ENCODE data around the gene UMOD. TPM values are rescaled to one million over a fixed set of nuclear protein-coding genes. Genes with fewer than 3 reads are reported as not detected.

Gene UMOD
- total and polyA plus RNA-seq, 4 donors: not detected

DNA sequence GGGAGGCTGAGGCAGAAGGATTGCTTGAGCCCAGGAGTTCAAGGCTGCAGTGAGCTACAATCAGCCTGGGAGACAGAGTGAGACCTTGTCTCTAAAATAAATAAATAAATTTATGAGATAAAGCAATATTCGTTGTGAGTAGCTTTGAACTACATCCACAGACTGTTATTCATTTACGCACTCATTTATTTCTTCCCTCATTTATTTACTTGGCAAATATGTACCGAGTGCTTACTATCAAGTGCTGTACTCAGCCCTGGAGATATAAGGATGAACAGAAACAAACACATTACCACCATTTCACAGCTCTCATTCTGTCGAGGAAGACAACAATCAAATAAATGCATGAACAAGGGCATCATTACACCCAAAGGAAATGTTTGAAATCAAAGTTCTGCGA is 24.7 kb upstream of the UMOD start:
- Histone ChIP-seq H3K4me1 (ENCODE audit: control insufficient read depth in 5 of 5, insufficient read depth in 5 of 5, low read length in 5 of 5) (no peaks in the 10 kb centered on the region), H3K36me3 (ENCODE audit: control insufficient read depth in 4 of 4, insufficient read depth in 4 of 4, low read length in 4 of 4) (no peaks in the 10 kb centered on the region), H3K27me3 (ENCODE audit: control insufficient read depth in 3 of 3, insufficient read depth in 3 of 3, low read length in 2 of 3) (peaks cover 0 to 3% (median 2%) of the 10 kb centered on the region in 3 donors), H3K4me3 (no peak overlapping the region), H3K9me3 (ENCODE audit: control insufficient read depth in 4 of 4, insufficient read depth in 3 of 4, low read length in 3 of 4) (no peaks in the 10 kb centered on the region), H3K9ac (ENCODE audit: insufficient read depth in 1 of 2, low read length in 2 of 2) (no peak overlapping the region), H3K27ac (ENCODE audit: low read depth in 1 of 2, low read length in 1 of 2) (no peak overlapping the region)
- 66 to 81% methylated on average over 5 of the region's 5 CpGs for WGBS, 2 donors
- DNase-seq (no peak), ATAC-seq (ENCODE audit: insufficient read depth, low FRiP score) (no peak)
- TF ChIP-seq, protein P1, sequence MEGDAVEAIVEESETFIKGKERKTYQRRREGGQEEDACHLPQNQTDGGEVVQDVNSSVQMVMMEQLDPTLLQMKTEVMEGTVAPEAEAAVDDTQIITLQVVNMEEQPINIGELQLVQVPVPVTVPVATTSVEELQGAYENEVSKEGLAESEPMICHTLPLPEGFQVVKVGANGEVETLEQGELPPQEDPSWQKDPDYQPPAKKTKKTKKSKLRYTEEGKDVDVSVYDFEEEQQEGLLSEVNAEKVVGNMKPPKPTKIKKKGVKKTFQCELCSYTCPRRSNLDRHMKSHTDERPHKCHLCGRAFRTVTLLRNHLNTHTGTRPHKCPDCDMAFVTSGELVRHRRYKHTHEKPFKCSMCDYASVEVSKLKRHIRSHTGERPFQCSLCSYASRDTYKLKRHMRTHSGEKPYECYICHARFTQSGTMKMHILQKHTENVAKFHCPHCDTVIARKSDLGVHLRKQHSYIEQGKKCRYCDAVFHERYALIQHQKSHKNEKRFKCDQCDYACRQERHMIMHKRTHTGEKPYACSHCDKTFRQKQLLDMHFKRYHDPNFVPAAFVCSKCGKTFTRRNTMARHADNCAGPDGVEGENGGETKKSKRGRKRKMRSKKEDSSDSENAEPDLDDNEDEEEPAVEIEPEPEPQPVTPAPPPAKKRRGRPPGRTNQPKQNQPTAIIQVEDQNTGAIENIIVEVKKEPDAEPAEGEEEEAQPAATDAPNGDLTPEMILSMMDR (IDR thresholded peaks at IDR 0.05; ENCODE audit: control extremely low read depth, extremely low read depth): no peak

DNA sequence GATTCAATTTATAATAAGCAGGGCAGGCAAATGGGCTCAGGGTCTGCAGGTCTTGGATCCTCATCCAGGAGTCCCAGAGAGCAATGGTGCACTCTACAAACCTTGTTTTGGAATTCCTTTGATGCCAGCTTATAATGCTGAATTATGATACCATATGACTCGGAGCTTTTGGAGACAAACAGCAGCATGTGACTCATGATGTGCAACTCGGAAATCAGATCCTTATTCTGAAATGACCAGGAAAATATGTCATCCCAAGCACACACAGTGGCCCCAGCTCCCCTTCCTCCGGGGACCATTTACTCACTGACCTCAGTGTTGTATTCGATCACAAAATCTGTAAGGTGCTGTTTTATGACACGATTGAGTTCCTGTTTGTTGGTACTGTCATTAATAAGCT is 20.2 kb upstream of the UMOD start:
- no peak for DNase-seq
- H3K27me3 ChIP-seq (ENCODE audit: control insufficient read depth in 3 of 3, insufficient read depth in 3 of 3, low read length in 2 of 3): peaks cover 0 to 4% (median 0%) of the 10 kb centered on the region in 3 donors
- H3K4me3 ChIP-seq: no peak overlapping the region
- TF ChIP-seq, protein P1 (IDR thresholded peaks at IDR 0.05; ENCODE audit: control extremely low read depth, extremely low read depth): no peak
- no peak overlapping the region for H3K9ac ChIP-seq (ENCODE audit: insufficient read depth in 1 of 2, low read length in 2 of 2)
- no peak overlapping the region for H3K27ac ChIP-seq (ENCODE audit: low read depth in 1 of 2, low read length in 1 of 2)
- no peaks in the 10 kb centered on the region for H3K9me3 ChIP-seq (ENCODE audit: control insufficient read depth in 4 of 4, insufficient read depth in 3 of 4, low read length in 3 of 4)
- H3K4me1 ChIP-seq (ENCODE audit: control insufficient read depth in 5 of 5, insufficient read depth in 5 of 5, low read length in 5 of 5): no peaks in the 10 kb centered on the region
- WGBS, 2 donors: 84 to 91% methylated on average over 5 of the region's 5 CpGs
- no peak for ATAC-seq (ENCODE audit: insufficient read depth, low FRiP score)
- no peaks in the 10 kb centered on the region for H3K36me3 ChIP-seq (ENCODE audit: control insufficient read depth in 4 of 4, insufficient read depth in 4 of 4, low read length in 4 of 4)

DNA sequence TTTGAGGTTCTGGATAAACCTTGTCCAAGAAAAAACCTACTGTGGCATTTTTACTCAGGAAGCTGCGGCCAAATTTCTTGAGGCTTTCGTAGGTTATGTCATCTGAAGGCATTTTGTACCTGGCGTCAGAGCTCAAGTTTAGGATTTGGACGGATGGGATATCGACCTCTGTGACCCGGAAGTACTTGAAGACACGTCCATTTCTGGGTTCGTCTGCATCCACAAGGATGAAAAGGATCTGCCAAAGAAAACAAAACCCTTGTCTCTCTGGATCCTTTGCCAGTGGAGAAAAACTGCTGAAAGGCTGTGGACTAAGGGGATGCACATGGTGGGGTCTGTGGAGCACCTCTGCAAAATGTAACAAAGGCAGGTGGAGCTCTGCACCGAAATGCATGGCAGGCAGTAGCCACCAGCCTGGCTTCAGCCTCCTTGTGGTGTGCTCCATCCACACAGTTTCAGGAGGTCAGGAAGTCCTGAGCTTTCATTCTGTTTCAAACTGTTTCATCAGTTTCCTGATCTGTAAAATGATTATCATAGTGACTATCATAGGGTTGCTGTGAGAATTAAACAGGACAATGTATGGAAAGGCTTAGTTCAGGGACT is 17.0 kb upstream of the UMOD start:
- no peak overlapping the region for H3K4me3 ChIP-seq
- H3K36me3 ChIP-seq (ENCODE audit: control insufficient read depth in 4 of 4, insufficient read depth in 4 of 4, low read length in 4 of 4): no peaks in the 10 kb centered on the region
- H3K9ac ChIP-seq (ENCODE audit: insufficient read depth in 1 of 2, low read length in 2 of 2): no peak overlapping the region
- H3K4me1 ChIP-seq (ENCODE audit: control insufficient read depth in 5 of 5, insufficient read depth in 5 of 5, low read length in 5 of 5): no peaks in the 10 kb centered on the region
- 72 to 81% methylated on average over 9 of the region's 9 CpGs for WGBS, 2 donors
- peaks cover 0 to 6% (median 0%) of the 10 kb centered on the region in 3 donors for H3K27me3 ChIP-seq (ENCODE audit: control insufficient read depth in 3 of 3, insufficient read depth in 3 of 3, low read length in 2 of 3)
- no peaks in the 10 kb centered on the region for H3K9me3 ChIP-seq (ENCODE audit: control insufficient read depth in 4 of 4, insufficient read depth in 3 of 4, low read length in 3 of 4)
- ATAC-seq (ENCODE audit: insufficient read depth, low FRiP score) (no peak), DNase-seq (no peak)
- TF ChIP-seq, protein P1 (IDR thresholded peaks at IDR 0.05; ENCODE audit: control extremely low read depth, extremely low read depth): no peak
- H3K27ac ChIP-seq (ENCODE audit: low read depth in 1 of 2, low read length in 1 of 2): no peak overlapping the region

DNA sequence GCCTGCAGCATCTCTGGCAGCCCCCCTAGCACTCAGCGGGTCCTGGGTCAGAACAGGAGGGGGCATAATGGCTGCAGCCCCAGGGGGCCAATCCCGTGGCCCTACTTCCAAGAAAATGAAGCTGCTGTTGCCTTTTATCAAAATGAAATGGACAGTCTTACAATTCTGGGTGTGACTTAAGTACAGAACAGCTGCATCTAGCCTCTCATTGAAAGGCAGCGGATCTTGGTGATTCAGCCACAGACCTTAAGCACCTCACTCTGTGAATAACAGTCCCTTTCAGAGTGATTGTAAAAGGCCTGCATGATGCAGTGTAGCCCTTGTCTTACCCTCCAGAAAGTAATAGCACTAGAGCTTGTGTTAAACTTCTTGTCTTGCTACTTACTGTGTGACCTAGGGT is 11.5 kb upstream of the UMOD start:
- no peaks in the 10 kb centered on the region for H3K4me1 ChIP-seq (ENCODE audit: control insufficient read depth in 5 of 5, insufficient read depth in 5 of 5, low read length in 5 of 5)
- WGBS, 2 donors: 79 to 85% methylated on average over 3 of the region's 3 CpGs
- TF ChIP-seq, protein P1 (IDR thresholded peaks at IDR 0.05; ENCODE audit: control extremely low read depth, extremely low read depth): no peak

More for the DNA sequence above, 11.5 kb upstream of the UMOD start:
- no peak overlapping the region for H3K27ac ChIP-seq (ENCODE audit: low read depth in 1 of 2, low read length in 1 of 2)
- no peak for DNase-seq
- ATAC-seq (ENCODE audit: insufficient read depth, low FRiP score): no peak
- H3K4me3 ChIP-seq: no peak overlapping the region
- H3K9ac ChIP-seq (ENCODE audit: insufficient read depth in 1 of 2, low read length in 2 of 2): no peak overlapping the region
- peaks cover 0 to 4% (median 0%) of the 10 kb centered on the region in 3 donors for H3K27me3 ChIP-seq (ENCODE audit: control insufficient read depth in 3 of 3, insufficient read depth in 3 of 3, low read length in 2 of 3)
- no peaks in the 10 kb centered on the region for H3K36me3 ChIP-seq (ENCODE audit: control insufficient read depth in 4 of 4, insufficient read depth in 4 of 4, low read length in 4 of 4)
- H3K9me3 ChIP-seq (ENCODE audit: control insufficient read depth in 4 of 4, insufficient read depth in 3 of 4, low read length in 3 of 4): no peaks in the 10 kb centered on the region

All from lung (tissue), 12 donors.